Endothelial cell (in vitro differentiated cells): ENCODE data around the gene ELAVL1. TPM values are rescaled to one million over a fixed set of nuclear protein-coding genes. Genes with fewer than 3 reads are reported as not detected.

Source experiments
- DNase-seq: peaks from one replicate; pipeline ENCODE4 v3.0.0; 2021; ENCODE audit warnings: low spot score
- H3K27ac Mint-ChIP-seq: one replicate; pipeline ENCODE4 v1.8.0; 2021; ENCODE audit warnings: mixed read lengths, inconsistent platforms; ENCODE audit not compliant: unreplicated experiment
- H3K27me3 Mint-ChIP-seq: one replicate; pipeline ENCODE4 v1.8.0; 2021; ENCODE audit warnings: mild to moderate bottlenecking, moderate library complexity, mixed read lengths, inconsistent platforms; ENCODE audit not compliant: unreplicated experiment
- H3K36me3 Mint-ChIP-seq: one replicate; pipeline ENCODE4 v1.8.0; 2021; ENCODE audit warnings: mild to moderate bottlenecking, low read depth, mixed read lengths, inconsistent platforms; ENCODE audit not compliant: unreplicated experiment
- H3K4me1 Mint-ChIP-seq: one replicate; pipeline ENCODE4 v1.8.0; 2021; ENCODE audit warnings: mild to moderate bottlenecking, mixed read lengths, inconsistent platforms; ENCODE audit not compliant: unreplicated experiment
- H3K4me3 Mint-ChIP-seq: one replicate; pipeline ENCODE4 v1.8.0; 2021; ENCODE audit warnings: mild to moderate bottlenecking, mixed read lengths, inconsistent platforms; ENCODE audit not compliant: unreplicated experiment
- H3K9me3 Mint-ChIP-seq: one replicate; pipeline ENCODE4 v1.8.0; 2021; ENCODE audit warnings: mixed read lengths, inconsistent platforms; ENCODE audit not compliant: unreplicated experiment
- CTCF ChIP-seq: fragments of 200-600 bp; sonication (generic); IDR thresholded peaks from one replicate; pipeline ENCODE4 v1.5.0; 2021; ENCODE audit warnings: antibody characterized with exemption; ENCODE audit not compliant: unreplicated experiment
- total RNA-seq: library from RNA; stranded (reverse); fragmentation: NEBNext Ultra II Directional; extraction: Animal tissue kit (Norgen Biotek cat#: 25700); gene quantifications from one replicate; pipeline ENCODE4 v1.2.1, GENCODE V29; 2021; ENCODE audit not compliant: unreplicated experiment

ELAVL1 gene
- total RNA-seq, 1 donor from 2014 or later = 135 TPM

GRCh38 chr19:7982651-7983099 is 22.8 kb downstream of the ELAVL1 start:
- no peak for TF ChIP-seq CTCF
- Mint-ChIP-seq H3K36me3 (peaks cover 44% of the 10 kb centered on the region), H3K27ac (peak overlapping the region; percentile 30), H3K4me3 (peak overlapping the region; percentile 31), H3K9me3 (no peaks in the 10 kb centered on the region), H3K4me1 (peaks cover 9% of the 10 kb centered on the region), H3K27me3 (peaks cover 16% of the 10 kb centered on the region)
- no peak for DNase-seq

GRCh38 chr19:7982103-7982502 is 23.3 kb downstream of the ELAVL1 start:
- TF ChIP-seq CTCF = no peak
- Mint-ChIP-seq H3K27me3 (peaks cover 16% of the 10 kb centered on the region), H3K27ac (no peak overlapping the region), H3K4me3 (no peak overlapping the region), H3K9me3 (no peaks in the 10 kb centered on the region), H3K36me3 (peaks cover 41% of the 10 kb centered on the region), H3K4me1 (peaks cover 7% of the 10 kb centered on the region)
- no peak for DNase-seq

- DNase-seq = no peak
- peaks cover 15% of the 10 kb centered on the region for H3K27me3 Mint-ChIP-seq
- H3K36me3 Mint-ChIP-seq = peaks cover 39% of the 10 kb centered on the region
- TF ChIP-seq CTCF = no peak
- no peak overlapping the region for H3K4me3 Mint-ChIP-seq
- H3K9me3 Mint-ChIP-seq = no peaks in the 10 kb centered on the region
- H3K4me1 Mint-ChIP-seq = peaks cover 7% of the 10 kb centered on the region
- H3K27ac Mint-ChIP-seq = no peak overlapping the region
Observed at GRCh38 chr19:7981661-7982060, 23.8 kb downstream of the ELAVL1 start.

- no peaks in the 10 kb centered on the region for H3K9me3 Mint-ChIP-seq
- H3K27ac Mint-ChIP-seq = no peak overlapping the region
- H3K27me3 Mint-ChIP-seq = peaks cover 13% of the 10 kb centered on the region
- peaks cover 3% of the 10 kb centered on the region for H3K4me1 Mint-ChIP-seq
- H3K36me3 Mint-ChIP-seq = peaks cover 34% of the 10 kb centered on the region
- peak overlapping the region; percentile 47 for H3K4me3 Mint-ChIP-seq
- no peak for DNase-seq
- no peak for TF ChIP-seq CTCF
Observed at GRCh38 chr19:7981199-7981598, 24.2 kb downstream of the ELAVL1 start.

GRCh38 chr19:7980635-7981121 is 24.8 kb downstream of the ELAVL1 start:
- Mint-ChIP-seq H3K27ac (no peak overlapping the region), H3K4me1 (no peaks in the 10 kb centered on the region), H3K4me3 (peak overlapping the region; percentile 47), H3K27me3 (peaks cover 13% of the 10 kb centered on the region), H3K9me3 (no peaks in the 10 kb centered on the region), H3K36me3 (peaks cover 29% of the 10 kb centered on the region)
- no peak for TF ChIP-seq CTCF
- DNase-seq = no peak
